Measurements from ENCODE around the gene SLC2A1.

- TF ChIP-seq, protein P1, sequence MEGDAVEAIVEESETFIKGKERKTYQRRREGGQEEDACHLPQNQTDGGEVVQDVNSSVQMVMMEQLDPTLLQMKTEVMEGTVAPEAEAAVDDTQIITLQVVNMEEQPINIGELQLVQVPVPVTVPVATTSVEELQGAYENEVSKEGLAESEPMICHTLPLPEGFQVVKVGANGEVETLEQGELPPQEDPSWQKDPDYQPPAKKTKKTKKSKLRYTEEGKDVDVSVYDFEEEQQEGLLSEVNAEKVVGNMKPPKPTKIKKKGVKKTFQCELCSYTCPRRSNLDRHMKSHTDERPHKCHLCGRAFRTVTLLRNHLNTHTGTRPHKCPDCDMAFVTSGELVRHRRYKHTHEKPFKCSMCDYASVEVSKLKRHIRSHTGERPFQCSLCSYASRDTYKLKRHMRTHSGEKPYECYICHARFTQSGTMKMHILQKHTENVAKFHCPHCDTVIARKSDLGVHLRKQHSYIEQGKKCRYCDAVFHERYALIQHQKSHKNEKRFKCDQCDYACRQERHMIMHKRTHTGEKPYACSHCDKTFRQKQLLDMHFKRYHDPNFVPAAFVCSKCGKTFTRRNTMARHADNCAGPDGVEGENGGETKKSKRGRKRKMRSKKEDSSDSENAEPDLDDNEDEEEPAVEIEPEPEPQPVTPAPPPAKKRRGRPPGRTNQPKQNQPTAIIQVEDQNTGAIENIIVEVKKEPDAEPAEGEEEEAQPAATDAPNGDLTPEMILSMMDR (conservative IDR thresholded peaks at IDR 0.05), result no peak
- TF ChIP-seq EZH2 (IDR thresholded peaks at IDR 0.05; ENCODE audit: low read depth), result no peak
Observed at GRCh38 chr1:42993502-42994136, 35.0 kb upstream of the SLC2A1 start.

All from PC-9 (cell line).